Measurements from ENCODE around the gene CTAG1A. TPM values are rescaled to one million over a fixed set of nuclear protein-coding genes. Genes with fewer than 3 reads are reported as not detected.
A peak's percentile ranks its signal among the peaks of the same experiment; 100 is the strongest.
"Not testable (repeated sequence)": the region's sequence is repeated elsewhere in the genome, so short reads cannot be mapped to it uniquely, and the experiment has no call there.

The CTAG1A gene
- total RNA-seq, 2 donors from 2014 or later = not detected

- intact Hi-C loops (cut with DNase I) = no loop called here
- no peak for DNase-seq (ENCODE audit: low spot score)
Observed at GRCh38 chrX:154607370-154607769, 22.4 kb downstream of the CTAG1A start.

GRCh38 chrX:154607976-154608375 is 23.0 kb downstream of the CTAG1A start:
- intact Hi-C loops (cut with DNase I) = not testable (repeated sequence)
- peak; percentile 10 for DNase-seq (ENCODE audit: low spot score)

DNA sequence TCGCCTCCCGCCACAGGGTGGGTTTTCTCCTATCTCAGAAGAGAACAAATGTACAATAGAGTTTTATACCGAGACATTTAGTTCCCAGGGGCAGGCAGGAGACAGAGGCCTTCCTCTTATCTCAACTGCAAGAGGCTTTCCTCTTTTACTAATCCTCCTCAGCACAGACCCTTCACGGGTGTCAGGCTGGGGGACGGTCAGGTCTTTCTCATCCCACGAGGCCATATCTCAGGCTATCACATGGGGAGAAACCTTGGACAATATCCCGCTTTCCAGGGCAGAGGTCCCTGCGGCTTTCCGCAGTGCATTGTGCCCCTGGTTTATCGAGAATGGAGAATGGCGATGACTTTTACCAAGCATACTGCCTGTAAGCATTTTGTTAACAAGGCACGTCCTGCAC is 23.9 kb downstream of the CTAG1A start:
- intact Hi-C loops (cut with DNase I) = not testable (repeated sequence)
- peak; percentile 40 for DNase-seq (ENCODE audit: low spot score)

DNA sequence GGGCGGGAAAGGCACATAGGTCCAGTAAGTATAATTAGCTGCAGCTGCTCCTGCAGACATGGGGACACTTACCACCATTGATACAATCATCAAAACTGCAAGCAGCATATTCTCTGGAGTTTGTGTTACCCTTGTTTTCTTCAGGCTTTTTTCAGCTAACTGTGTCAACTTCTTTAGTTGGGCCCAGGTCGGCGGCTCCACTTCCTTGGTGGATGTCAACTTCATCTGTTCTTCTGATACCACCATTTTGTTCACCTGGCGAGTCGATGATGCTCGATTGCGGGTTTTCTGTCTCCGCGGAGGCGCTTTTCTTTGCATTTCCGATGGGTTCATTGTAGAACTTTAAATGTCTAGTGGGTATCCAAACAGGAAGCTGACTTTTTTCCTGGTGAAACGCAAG is 26.2 kb downstream of the CTAG1A start:
- peak; percentile 15 for DNase-seq (ENCODE audit: low spot score)
- intact Hi-C loops (cut with DNase I) = not testable (repeated sequence)

DNA sequence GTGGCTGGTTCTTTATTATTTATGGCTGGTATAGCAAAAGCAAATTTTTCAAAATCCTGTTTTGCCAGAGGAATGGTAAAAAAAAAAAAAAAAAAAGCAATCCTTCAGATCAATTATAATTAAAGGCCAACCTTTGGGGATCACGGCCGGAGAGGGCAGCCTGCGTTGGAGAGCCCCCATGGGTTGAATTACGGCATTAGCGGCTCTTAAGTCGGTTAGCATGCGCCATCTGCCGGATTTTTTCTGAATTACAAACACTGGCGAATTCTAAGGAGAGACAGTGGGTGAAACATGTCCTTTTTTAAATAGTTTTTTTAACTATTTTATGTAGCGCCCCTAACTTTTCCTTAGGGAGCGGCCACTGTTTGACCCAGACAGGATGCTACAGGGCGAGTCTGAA is 28.7 kb downstream of the CTAG1A start:
- DNase-seq (ENCODE audit: low spot score); intact Hi-C loops (cut with DNase I): not testable (repeated sequence)

DNA sequence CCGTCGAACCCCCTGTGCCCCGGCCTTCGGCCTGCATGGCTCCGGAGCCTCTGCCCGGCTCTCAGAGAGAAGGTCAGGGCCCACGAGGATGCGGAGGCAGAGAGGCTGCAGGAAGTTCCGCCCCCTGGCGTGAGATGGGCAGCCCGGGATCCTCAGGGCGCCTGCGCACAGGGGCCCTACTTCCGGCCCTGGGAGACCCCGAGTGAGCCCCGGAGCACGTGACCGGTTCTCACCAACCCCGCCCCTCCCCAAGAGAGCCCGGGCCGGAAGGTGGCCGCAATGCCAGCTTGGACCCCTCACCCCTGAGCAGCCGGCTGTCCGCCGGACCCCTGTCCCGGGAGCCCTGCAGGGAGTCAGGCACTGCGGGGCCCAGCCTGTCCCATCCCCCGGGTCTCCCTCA is 34.2 kb downstream of the CTAG1A start, which contains the start of gene CTAG1B:
CTAG1B (minus strand) TSS at position 101 of the 400 bp plus-strand sequence; CDS start at position 37, 64 bp downstream.
- intact Hi-C loops (cut with DNase I); DNase-seq (ENCODE audit: low spot score): not testable (repeated sequence)

GRCh38 chrX:154620767-154621414 is 36.0 kb downstream of the CTAG1A start:
- DNase-seq (ENCODE audit: low spot score); intact Hi-C loops (cut with DNase I): not testable (repeated sequence)

DNA sequence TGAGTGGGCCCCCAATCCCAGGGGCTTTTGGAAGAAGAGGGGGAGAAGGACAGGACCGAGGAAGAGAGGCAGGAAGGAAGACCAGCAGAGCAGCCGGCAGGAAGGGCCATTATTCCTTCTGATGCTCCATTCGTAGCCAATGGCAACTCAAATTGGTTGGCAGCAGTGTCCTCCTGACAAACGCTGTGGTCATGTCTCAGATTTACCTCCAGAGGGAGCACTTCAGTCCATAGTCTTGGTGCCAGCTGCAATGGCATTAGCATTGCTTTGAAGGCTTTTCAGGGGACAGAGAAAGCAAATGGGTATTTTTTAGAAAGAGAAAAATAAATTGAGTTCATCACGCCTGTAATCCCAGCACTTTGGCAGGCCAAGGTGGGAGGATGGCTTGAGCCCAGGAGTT is 44.0 kb downstream of the CTAG1A start:
- intact Hi-C loops (cut with DNase I); DNase-seq (ENCODE audit: low spot score): not testable (repeated sequence)

DNA sequence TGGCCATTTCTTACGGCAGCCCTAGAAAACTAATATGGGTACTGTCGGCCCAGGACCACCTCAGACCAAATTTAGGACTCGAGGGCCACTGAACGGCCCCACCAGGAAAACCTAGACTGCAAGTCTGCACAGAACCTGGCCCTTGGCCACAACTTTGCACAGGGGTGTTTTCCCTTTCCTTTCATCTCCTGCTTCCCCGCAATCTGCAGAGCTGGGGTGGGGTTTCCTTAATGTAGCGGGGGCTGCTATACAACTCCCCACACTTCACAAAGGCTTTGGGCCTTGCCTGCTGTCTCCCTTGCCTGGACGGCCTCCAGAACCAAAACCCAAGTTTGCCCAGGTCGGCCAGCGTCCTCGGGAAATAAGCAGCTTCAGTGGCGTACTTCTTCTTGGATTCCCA is 46.0 kb downstream of the CTAG1A start:
- intact Hi-C loops (cut with DNase I); DNase-seq (ENCODE audit: low spot score): not testable (repeated sequence)

GRCh38 chrX:154633661-154634060 is 48.7 kb downstream of the CTAG1A start:
- intact Hi-C loops (cut with DNase I); DNase-seq (ENCODE audit: low spot score): not testable (repeated sequence)

Other genes starting within 250 kb of the CTAG1A start
- gene FLNA, start 210.5 kb upstream of the CTAG1A start, total RNA-seq = 1,000 to 10,000 TPM; 5,571 to 6,731 TPM
- 10 to 100 TPM; 61.8 to 67.2 TPM for gene EMD, start 205.8 kb upstream of the CTAG1A start, total RNA-seq
- 1,000 to 10,000 TPM; 2,294 to 2,387 TPM for gene RPL10, start 186.8 kb upstream of the CTAG1A start, total RNA-seq
- gene DNASE1L1, start 175.9 kb upstream of the CTAG1A start, total RNA-seq = 10 to 100 TPM; 15.9 to 20.0 TPM
- gene TAFAZZIN, start 173.6 kb upstream of the CTAG1A start, total RNA-seq = 10 to 100 TPM; 25.3 to 28.1 TPM
- 10 to 100 TPM; 43.8 to 59.9 TPM for gene ATP6AP1, start 156.5 kb upstream of the CTAG1A start, total RNA-seq
- gene GDI1, start 148.0 kb upstream of the CTAG1A start, total RNA-seq = 100 to 1,000 TPM; 106 to 108 TPM
- gene FAM50A, start 141.0 kb upstream of the CTAG1A start, total RNA-seq = 10 to 100 TPM; 52.7 to 63.3 TPM
- 10 to 100 TPM; 23.7 to 31.1 TPM for gene PLXNA3, start 126.9 kb upstream of the CTAG1A start, total RNA-seq
- 10 to 100 TPM; 10.2 to 15.0 TPM for gene LAGE3, start 105.9 kb upstream of the CTAG1A start, total RNA-seq
- 10 to 100 TPM; 30.1 TPM for gene UBL4A, start 98.5 kb upstream of the CTAG1A start, total RNA-seq
- 10 to 100 TPM; 27.4 to 31.3 TPM for gene SLC10A3, start 94.5 kb upstream of the CTAG1A start, total RNA-seq
- gene FAM3A, start 68.9 kb upstream of the CTAG1A start, total RNA-seq = 10 to 100 TPM; 26.1 to 28.6 TPM
- gene G6PD, start 38.3 kb upstream of the CTAG1A start, total RNA-seq = 10 to 100 TPM; 51.9 to 55.4 TPM
- 10 to 100 TPM; 24.2 to 25.6 TPM for gene IKBKG, start 37.5 kb upstream of the CTAG1A start, total RNA-seq
- gene CTAG1B, start 34.1 kb downstream of the CTAG1A start, total RNA-seq = not detected
- gene CTAG2, start 68.4 kb downstream of the CTAG1A start, total RNA-seq = 1 to 10 TPM in 1 of 2 donors, not detected in 1; 1.2 TPM
- 1 to 10 TPM; 5.8 to 6.6 TPM for gene GAB3, start 165.9 kb downstream of the CTAG1A start, total RNA-seq
- gene DKC1, start 177.7 kb downstream of the CTAG1A start, total RNA-seq = 10 to 100 TPM; 21.6 to 26.5 TPM
- gene MPP1, start 220.4 kb downstream of the CTAG1A start, total RNA-seq = 10 to 100 TPM; 36.8 to 49.5 TPM
- not detected for gene SMIM9, start 249.5 kb downstream of the CTAG1A start, total RNA-seq